Measurements from ENCODE around the gene SPR.

Gene SPR

GRCh38 chr2:72887032-72887739, at the start of gene SPR:
SPR (plus strand) TSS chr2:72887408; CDS start chr2:72887433, 25 bp downstream.
- DNase-seq = peak; percentile 63 to 73

DNA sequence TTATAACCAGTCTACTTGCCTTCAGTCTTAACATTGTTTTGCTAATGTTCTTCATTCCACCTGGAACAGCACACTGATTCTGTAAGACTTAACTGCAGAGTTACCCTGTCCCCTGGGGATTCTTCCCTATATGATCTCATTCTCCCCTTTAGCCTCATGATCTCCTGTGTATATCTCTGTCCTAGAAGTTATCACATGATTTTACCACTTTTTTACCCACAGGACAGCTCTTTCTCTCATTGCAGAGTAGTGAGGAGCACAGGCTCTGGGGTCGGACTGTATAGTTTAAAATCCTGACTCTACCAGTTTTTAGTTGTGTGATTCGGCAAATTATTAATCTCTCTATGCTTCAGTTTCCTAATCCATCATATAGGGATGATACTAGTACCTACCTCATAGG, 47.1 kb upstream of the SPR start:
- no peak for DNase-seq

DNA sequence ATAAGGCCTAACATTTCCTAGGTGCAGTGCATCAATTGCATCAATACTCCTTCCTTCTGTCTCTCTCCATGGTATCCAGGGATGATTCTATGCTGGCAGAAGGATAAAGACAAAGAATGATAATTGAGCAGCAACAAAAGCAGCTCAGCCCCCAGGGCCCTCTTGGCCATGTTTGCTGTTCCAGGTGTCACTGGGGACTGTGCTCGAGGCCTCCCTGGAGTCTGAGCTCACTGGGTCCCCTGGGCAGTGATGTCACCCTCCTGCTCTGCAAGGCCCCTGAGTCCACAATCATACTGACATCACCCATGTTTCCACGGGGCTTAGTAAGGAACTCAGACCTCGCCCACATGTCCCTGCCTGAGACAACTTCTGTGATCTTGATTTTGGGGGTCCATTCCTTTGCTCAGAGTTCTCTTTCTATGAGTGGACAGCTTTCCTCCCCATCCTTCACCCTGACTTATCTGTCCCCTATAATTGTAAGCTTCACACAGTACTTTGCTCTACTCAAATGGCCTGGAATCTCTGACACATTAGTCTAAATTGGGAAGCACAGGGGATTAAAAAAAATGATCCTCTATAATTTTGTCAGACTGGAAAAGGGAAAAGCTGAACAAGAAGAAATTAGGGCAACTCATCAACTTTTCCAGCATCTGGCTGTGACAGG, 45.6 kb upstream of the SPR start:
- no peak for DNase-seq

GRCh38 chr2:72843301-72843700, 43.9 kb upstream of the SPR start:
- no peak for DNase-seq

DNA sequence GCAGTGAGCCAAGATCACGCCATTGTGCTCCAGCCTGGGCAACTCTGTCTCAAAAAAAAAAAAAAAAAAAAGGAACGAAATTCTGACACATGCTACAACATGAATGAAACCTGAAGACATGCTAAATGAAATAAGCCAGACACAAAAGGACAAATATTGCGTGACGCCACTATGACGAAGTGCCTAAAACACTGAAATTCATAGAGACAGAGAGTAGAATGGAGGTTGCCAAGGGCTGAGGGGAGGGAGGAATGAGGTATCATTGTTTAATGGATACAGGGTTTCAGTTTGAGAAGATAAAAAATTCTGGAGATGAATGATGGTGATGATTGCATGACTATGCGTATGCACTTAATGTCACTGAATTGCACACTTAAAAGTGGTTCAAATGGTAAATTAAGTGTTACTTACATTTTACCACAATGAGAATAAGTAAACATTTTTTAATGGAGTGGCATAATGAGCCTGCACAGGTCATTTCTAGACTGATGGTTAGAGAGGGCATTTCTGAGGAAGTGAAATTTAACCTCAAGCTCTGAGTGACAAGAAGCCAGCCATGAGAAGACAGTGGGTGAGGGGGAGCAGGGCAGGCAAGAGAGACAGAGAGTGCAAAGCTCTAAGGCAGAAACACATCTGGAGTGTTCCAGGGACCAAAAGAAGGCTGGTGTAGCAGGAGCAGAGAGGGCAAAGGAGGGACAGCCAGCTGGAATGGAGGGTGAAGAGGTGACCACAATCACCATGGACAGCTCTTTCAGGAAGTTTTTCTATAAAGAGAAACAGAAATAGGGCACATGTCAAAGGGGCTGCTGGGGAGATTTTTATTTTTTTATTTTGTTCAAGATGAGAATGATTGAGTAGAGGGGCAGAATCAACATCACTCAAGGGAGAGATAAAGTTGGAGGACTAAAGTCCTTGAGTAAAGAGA, 40.8 kb upstream of the SPR start:
- no peak for DNase-seq

GRCh38 chr2:72847534-72848315, 39.5 kb upstream of the SPR start:
- DNase-seq = no peak

DNA sequence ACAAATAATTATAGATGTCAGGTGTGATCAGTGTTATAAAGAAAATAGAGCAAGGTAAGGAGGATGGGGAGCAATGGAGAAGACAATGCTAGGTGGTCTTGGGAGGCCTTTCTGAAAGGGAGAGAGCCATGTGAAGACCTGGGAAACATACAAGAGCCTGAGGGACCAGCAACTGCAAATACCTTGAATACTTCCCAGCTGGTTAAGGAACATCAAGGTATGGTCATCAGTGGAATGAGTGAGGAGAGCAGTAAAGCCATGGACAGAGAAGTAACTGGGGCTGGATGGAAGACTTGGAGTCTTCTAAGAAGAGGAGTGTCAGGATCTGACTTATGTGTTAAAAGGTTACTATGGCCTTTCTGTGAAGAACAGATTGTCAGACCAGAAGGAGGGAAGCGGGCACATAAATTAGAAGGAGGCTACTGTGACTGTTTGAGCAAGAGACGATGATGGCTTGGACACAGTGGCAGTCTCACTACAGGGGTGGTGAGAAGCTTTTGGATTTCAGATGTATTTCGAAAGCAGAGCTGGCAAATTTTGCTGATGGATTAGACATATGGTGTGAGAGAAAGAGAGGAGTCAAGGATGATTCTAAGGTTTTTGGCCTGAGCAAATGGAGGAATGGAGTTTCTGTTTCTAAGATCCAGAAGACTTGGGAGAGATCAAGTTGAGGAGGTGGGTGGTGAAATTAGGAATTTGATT, 38.6 kb upstream of the SPR start:
- no peak for DNase-seq

DNA sequence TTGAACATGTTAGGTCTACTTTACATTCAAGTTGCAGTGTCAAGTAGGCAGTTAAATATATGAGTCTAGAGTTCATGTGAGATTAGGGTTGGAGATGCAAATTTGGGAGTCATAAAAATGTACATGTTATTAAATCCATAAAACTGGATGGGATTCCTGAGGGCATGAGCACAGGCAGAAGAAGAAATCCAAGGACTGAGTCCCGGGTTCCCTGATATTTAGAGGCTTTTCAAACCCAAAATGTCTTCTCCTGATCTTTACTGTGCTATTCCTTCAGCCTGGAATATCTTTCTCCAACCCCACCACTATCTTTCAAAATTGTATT, 38.1 kb upstream of the SPR start:
- DNase-seq = no peak

DNA sequence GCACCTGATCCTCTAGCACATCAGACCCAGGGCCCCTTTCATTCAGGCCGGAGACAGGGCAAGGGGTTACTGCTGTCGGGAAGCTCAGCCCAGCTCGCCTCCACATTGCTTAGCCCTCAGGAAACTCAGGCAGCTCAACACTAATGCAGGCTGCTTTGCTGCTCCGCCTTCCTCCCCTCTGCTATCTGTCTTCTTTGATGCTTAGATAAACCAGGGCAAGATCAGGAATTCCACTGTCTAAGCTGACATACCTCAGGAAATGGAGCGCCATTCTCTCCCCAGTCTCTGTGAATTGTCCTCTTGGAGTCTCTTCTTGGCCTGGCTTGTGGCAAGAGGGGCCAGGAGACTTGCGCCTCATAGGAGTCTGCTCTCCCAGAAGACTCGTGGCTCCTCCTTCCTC, 35.9 kb upstream of the SPR start:
- no peak for DNase-seq

DNA sequence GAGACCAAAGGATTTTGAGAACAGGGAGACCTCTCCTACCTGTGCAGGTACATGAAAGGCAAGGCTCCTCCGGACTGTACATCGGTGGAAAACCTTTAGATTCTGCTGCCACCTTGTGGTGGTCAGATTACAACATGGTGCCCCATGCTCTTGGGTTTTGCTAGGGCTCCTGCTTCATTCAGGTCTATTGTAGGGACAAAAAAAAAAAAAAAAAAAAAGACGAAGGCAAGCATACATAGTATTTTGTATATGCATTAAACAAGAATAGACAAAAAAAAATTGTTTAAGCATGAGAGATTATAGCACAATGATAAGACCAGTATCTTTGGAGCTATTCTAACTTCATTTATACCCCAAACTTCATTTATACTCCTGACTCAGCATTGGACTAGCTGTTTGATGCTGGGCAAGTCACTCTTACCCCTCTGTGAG, 27.4 kb upstream of the SPR start:
- peak in 1 of 2 donors; percentile 51 for DNase-seq

DNA sequence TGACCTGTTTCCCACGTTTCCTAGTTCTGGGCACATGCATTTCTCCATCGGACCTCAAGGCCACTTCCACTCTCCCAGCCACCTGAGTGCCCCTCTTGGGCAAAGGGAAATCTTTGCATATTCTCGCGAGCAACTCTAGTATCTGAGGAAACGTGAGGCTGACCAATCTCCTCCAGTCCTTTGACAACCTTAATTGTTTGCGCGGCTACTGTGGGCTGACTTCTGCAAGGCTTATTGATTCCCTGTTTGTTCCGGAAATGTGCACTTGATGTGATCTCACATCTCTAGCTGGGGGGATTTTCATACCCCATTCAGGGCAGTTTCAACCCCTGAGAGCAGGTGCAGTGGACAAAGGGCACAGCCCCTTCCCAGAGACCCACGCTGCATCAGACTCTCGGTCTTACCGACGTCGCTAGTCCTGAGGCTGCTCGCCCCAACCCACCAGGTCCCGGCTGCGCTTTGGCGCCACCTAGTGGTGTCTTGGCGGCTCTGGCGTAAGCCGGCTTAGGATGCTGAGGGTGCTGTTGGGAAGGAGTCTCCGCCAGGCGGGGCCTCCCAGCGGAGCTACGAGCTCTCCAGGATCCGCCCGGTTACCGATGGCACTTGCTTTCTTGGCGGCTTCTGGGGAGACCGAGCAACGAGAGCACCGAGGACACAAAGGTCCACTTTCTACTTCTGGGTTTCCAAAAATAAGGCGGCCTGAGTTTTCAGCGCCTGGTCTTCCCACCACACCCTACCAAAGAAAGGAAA, 24.8 kb upstream of the SPR start:
- peak; percentile 61 to 95 for DNase-seq

- DNase-seq = no peak
Measured at GRCh38 chr2:72863046-72863445, 24.2 kb upstream of the SPR start.

DNA sequence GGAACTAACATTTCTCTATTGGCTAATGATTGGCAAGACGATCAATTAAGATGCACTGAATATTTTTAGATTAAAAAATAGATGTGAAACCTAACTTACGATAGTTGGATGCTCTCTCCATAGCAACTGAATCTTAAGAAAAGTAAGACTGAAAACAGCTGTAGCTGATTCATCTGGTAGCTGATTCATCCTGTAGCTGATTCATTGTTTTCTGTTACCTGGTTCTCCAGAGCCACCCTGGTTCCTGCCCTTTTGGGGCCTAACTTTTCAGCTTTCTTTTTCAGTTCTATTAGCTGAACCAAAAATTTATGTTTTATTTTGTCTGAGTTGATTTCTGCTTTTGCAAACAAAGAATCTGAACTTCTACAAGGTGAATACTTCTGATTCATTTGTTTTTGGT, 22.7 kb upstream of the SPR start:
- no peak for DNase-seq

- DNase-seq = no peak
Measured at GRCh38 chr2:72871060-72871459, 16.1 kb upstream of the SPR start.

GRCh38 chr2:72871880-72872279, 15.3 kb upstream of the SPR start:
- DNase-seq = no peak

DNA sequence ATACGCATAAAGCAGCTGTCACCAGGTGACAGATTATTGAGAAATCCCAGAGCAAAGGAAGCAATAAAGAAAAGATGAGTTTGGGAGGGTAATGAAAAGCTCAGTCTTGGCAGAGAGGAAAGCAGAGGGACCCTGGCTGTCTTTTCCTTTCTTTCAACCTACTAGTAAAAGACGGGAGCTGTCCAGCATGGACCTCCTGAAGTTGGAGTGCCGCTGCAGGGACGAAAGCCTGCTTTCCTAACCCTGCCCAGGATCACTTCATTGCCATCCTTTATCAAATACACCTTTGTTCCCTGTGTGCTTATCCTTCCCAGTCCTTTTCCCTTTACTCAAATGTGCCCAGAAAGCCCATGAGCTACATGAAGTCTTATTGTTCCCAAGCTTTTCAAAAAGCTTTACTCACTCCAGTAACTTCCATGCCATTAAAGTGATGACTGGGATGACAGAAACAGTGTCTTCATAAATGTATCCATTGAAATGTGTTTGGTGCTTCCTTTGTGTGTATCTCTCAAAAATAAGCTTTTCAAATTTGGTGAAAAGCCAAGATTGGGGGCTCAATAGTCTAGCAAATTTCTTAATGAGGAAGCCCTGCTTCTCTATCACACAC, 3.7 kb upstream of the SPR start:
- peak in 1 of 2 donors; percentile 36 for DNase-seq

DNA sequence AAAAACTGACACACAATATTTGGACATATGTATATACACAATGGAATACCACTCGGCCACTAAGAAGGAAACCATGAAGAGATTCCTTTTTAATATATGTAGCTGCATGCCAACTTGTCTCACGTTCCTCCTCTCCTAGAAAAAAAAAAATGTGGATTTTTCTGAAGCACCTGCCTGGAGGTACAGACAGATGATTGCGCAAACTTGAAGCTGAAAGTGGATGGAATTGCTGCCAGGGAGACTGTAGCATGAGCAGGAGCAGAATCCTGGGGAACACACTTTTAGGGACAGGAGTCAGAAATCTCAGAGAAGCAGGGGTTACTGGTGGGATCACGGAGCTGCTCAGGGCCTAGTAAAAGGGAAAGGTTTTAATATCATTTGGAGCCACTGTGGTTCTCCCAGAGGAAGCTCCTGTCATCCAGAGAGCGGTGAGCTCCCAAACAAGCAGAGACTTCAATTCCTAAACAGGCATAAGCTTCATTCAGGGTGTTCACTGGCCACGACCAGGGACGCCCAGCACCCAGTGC, 640 bp upstream of the SPR start:
- DNase-seq = no peak

GRCh38 chr2:72887740-72888437, 681 bp downstream of the SPR start:
- peak; percentile 77 to 85 for DNase-seq

GRCh38 chr2:72888438-72889202, 1.4 kb downstream of the SPR start:
- no peak for DNase-seq

All from inflammatory macrophage treated with lipopolysaccharide for 1 hour (primary cell).